AG20443 (cell line): ENCODE results near the gene SOX13.

Source experiments
- DNase-seq: peaks from one replicate; pipeline ENCODE4 v3.0.0; 2012; ENCODE audit warnings: low spot score, mixed read lengths

The SOX13 gene

DNA sequence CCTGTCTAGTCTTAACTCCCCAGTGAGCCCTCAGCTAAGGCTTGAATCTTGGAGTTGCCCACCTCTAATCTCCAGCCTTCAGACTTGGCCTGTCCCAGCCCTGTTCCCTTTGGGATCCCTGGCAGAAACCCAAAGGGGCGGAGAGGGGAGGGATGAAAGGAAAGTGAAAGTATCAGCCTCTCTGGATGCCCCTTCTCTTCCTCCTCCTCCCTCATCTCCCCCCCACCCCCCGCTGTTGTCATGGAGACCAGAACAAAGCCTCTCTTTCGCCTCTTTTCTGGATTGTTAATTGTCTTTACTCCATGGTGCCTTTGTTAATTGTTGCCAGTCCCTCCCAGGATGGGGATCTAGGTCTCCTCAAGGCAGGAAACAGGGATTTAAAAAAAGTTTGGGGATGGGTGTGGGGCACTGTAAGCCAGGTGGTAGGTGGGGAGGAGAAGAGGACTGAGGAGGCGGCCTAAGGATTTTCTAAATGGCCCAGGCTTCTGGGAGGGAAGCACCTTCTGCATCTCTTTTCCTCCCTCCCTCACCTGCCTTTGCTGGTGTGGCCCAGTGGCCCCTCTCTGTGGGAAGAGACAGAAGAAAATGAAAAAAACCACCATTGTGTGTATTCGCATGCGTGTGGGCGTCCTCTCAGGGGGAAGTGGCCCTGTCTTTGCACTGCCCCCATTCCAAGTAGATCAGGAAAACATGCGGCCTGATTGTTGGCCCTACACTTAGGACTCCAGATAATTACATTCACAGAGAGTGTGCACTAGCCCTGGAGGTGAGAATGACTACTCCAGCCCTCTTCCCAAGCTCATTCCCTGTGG lies 7.5 kb upstream of the SOX13 start:
- DNase-seq: peak; percentile 46

DNA sequence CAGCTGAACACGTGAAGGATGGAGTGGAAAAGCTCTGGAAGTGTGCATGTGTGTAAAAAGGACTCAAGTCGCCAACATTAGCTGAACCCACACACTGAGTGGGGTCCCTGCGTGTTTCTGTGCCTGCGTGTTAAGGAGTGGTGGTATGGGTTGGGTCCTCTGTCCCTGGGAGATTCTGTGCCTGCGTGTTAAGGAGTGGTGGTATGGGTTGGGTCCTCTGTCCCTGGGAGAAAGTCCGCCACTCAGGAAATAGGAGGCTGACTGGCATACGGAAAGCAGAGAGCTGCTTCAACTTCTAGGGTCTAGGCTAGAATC lies 7.0 kb upstream of the SOX13 start:
- DNase-seq: no peak

GRCh38 chr1:204067935-204068334 lies 5.0 kb upstream of the SOX13 start:
- DNase-seq: no peak

GRCh38 chr1:204069887-204070286 lies 3.0 kb upstream of the SOX13 start:
- DNase-seq: no peak

DNA sequence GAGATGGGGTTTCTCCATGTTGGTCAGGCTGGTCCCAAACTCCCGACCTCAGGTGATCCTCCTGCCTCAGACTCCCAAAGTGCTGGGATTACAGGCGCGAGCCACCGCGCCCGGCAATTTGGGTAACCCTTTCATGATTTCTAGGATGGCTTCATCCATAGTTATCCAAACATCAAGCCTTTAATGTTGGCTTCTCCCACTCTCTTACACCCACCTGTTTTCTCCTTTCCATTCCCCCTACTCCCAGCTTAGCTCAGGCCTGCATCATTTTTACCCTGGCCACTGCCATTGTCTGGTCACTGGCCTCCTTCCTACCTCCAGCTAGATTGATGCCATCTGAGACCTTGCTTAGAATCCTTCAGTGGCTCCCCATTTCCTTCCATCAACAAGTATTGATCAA lies 2.0 kb upstream of the SOX13 start:
- no peak for DNase-seq

- no peak for DNase-seq
Measured at GRCh38 chr1:204073837-204074273, 940 bp downstream of the SOX13 start.

GRCh38 chr1:204074274-204075138 lies 1.6 kb downstream of the SOX13 start:
- DNase-seq: peak; percentile 64

- peak; percentile 50 for DNase-seq
Measured at GRCh38 chr1:204075139-204075521, 2.2 kb downstream of the SOX13 start.

GRCh38 chr1:204075890-204076846 lies 3.3 kb downstream of the SOX13 start:
- DNase-seq: no peak

- peak; percentile 35 for DNase-seq
Measured at GRCh38 chr1:204076891-204077290, 4.0 kb downstream of the SOX13 start.

DNA sequence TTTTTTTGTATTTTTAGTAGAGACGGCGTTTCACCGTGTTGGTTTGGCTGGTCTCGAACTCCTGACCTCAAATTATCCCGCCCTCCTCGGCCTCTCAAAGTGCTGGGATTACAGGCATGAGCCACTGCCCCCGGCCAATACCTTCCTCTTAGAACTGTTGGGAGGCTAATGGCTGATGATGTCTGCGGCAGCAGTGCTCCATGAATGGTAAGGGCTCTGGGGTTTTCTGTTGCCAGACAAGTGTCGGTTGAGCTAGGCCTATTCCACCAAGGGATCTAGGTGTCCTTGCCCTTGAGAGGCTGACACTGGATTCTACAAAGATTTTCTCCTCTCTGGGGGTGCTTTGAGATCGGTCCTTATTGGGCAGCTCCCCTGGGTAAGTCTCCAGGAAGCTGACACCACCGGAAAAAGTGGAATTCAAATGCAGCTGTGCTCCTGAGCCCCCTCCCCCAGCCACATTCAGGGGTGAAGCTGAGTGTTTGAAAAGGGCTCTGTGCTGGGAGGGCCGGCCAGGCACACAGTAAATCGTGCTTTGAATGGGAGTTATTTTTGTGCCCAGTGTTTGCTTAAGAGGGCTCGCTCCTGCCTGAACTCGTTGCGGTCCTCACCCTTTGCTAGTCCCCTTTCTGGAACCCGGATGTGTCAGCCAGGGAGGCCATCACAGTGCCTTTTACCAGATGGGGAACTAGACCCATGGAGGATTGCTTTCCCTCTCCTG lies 5.2 kb downstream of the SOX13 start:
- no peak for DNase-seq

DNA sequence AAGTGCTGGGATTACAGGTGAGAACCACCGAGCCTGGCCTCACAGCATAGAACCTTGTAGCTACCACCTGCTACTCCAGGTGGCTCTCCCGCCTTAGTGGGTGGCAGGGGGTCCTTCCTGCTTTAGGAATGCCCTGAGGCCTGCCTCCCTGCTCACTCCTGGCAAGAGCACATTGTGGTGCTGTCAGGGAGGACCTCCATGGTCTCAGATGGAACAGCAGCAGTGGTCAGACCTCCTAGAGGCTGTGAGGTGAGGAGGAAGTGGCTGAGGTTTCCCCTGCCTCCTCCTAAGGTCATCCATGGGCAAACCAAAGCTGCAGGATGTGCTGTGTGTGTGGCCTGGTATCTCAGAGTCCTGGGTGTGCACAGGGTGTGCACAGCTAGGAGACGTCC lies 6.7 kb downstream of the SOX13 start:
- DNase-seq: no peak

DNA sequence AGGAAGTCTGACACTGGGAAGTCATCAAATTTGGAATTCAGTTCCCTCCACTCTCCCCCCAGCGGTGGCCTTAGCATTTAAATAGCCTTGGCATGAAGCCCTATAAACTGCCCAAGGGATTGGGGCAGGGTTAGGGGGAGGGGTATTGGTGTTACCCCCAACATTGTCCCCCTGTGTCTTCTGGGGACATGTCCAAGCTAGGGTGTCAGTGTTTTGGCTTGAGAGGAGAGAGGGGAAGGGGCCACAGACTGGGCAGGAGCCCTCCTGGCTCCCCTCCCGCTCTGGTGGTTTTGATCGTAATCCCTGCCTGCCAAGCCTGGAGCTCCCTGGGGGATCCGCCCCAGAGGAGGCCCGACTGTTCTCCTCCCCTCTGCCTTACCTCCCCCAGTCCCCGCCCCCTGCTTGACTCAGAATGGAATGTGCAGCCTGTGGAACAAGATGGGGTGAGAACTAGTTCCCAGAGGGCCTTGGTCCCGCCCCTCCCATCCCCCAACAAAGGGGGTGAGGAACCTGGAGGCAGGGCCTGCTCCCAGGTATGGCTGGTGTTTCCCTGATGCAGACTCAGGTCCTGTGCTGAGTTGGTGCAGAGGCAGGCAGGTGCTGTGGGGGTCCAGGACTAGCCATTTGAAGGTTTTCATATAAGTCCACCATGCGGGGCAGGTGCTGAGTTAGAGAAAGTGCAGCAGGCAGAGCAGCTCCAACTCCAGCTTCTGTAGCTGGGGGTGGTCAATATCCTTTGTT lies 7.4 kb downstream of the SOX13 start:
- DNase-seq: peak; percentile 91

DNA sequence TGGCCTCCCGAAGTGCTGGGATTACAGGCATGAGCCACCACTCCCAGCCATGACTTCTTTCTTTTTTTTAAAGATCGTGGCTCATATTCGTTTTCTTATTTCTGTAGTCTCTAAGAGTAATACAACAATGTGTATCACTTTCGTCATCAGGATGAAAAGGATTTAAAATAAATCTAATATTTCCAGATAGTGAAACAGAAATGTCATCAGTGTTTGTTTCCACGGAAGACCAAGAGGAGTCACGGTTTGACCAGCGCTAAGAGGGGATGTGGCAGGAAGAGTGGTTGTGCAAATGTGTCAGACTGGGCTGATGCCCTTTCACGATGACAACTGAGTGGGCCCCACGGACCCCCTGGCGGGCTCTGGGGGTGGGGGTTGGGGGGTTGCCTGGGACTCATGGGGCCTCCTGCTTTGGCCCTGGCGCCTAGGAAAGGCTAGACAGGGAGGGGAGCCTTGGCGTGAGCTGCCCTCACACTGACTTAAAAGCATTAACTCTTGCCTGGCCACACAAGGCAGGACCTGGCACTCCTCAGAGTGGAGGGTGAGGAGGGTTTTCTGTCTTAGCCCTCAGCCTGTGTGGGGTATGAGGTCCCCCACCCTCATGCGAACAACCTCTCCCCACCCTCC lies 8.4 kb downstream of the SOX13 start:
- DNase-seq: no peak

DNA sequence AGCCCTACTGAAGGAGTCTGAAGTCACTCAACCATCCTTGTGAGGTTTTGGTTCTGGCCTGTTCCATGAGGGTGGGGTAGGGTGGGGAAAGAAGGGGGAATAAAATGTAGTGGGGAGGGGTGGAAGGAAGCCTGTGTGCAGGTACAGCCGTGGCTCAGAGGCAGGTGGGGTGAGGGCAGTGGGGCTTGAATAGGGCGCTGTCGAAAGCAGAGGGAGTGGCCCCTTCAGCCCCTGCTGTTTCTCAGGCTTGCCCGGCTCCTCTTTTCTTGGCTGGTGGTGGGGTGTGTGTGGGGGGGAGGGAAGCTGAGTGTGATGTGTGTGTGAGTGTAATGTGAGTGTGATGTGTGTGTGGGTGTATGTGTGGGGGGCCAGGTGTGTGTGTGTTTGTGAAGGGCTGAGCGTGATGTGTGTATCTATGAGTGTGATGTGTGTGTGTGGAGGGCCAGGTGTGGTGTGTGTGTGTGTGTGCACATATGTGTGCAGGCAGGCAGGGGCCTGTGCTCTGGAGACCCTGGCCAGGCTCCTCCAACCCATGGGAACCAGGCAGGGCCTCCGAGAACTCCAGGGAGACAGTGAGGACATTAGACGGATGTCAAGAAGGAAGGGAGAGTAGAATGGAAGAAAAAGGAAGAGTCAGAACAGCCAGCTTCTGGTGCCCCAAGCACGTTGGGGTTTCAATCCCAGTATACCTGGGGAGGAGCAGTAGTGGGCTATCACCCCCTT lies 9.0 kb downstream of the SOX13 start:
- no peak for DNase-seq

GRCh38 chr1:204083491-204083890 lies 10.6 kb downstream of the SOX13 start:
- DNase-seq: no peak

GRCh38 chr1:204084247-204084772 lies 11.4 kb downstream of the SOX13 start:
- DNase-seq: no peak

DNA sequence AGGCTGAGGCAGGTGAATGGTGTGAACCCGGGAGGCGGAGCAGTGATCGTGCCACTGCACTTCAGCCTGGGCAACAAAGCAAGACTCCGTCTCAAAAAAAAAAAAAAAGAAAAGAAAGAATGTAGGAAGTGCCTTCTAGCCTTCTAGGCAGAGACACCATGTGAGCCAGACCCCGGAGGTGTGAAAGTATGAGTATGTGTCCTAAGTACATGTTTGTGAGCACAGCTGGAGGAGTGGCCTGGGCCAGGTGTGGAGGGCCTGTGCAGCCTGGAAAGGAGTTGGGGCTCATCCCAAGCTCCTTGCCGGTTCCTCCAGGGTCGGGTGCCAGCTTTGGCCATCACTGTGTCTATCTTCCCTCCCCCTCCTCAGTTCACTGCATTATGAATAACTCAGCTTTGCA lies 13.0 kb downstream of the SOX13 start:
- DNase-seq: no peak

DNA sequence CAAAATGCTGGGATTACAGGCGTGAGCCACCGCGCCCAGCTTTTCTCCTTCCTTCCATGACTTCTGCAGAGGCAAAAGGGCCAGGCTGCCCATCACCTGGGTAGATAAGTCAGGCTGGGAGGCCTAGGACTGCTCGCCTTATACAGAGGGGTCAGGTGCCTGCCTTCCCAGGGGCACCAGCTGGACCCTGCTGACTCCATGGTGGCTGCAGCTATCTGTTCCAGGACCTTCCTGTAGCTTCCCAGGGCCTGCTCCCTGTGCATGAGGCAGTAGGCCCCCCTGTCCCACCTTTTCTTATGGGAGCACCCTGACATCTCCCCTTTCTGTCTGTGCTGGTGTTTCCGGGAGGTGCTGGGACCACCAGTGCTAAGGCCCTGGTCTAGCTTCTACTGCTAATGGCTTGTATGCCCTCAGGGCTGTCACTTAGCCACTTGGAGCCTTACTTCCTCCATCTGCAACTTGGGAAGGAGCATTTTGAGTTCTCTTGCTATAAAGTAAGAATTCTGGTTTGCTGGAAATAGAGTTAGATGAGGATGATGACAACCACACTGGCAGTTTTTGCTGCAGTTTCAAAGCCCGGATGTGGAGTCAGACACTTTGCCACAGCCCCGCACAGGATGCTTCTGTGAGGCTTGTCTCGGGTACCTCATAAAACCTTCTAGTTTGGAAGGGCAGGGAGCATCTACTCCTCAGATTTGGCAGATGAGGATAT lies 14.4 kb downstream of the SOX13 start:
- no peak for DNase-seq
